RWPE1 (cell line): ENCODE data around the gene OST4.

Experiments
- CTCF ChIA-PET: fragments of 350-600 bp; sonication (Branson Sonifier 250); formaldehyde crosslinking; extraction: SDS; loops from one replicate; lab custom pipeline; 2021; lab: Yijun Ruan, JAX
- POLR2A ChIA-PET: fragments of 400-600 bp; formaldehyde crosslinking; extraction: SDS; loops from one replicate; lab custom pipeline; 2020; ENCODE audit warnings: antibody characterized with exemption; ENCODE audit not compliant: low non-redundant PET; lab: Yijun Ruan, JAX
- DNase-seq: peaks from one replicate; pipeline ENCODE4 v3.0.0; 2012; ENCODE audit warnings: low spot score
- H3K27ac ChIP-seq: fragments of 450-650 bp; 2 replicates; pipeline ENCODE4 v1.5.1; 2017
- CTCF ChIP-seq: fragments of 450-650 bp; conservative IDR thresholded peaks from 2 replicates; pipeline ENCODE4 v1.5.1; 2017; ENCODE audit warnings: low read depth, mild to moderate bottlenecking

OST4 gene

GRCh38 chr2:27093430-27094352, 22.2 kb upstream of the OST4 start:
- TF ChIP-seq CTCF = no peak
- no peak for DNase-seq
- ChIA-PET CTCF (interaction anchor here (1.1 kb wide), 1 partner anchor 186 kb away, joined by 3 read pairs; no protein-coding TSS in a partner anchor), POLR2A (no interaction called here)
- no peak overlapping the region for H3K27ac ChIP-seq

GRCh38 chr2:27092696-27093429, 21.4 kb upstream of the OST4 start:
- H3K27ac ChIP-seq = no peak overlapping the region
- POLR2A ChIA-PET = interaction anchor here (0.5 kb wide), 1 partner anchor 99 kb away, joined by 5 read pairs; no protein-coding TSS in a partner anchor
- no peak for TF ChIP-seq CTCF
- DNase-seq = no peak
- CTCF ChIA-PET = no interaction called here

- CTCF ChIA-PET = no interaction called here
- POLR2A ChIA-PET = no interaction called here
- no peak for TF ChIP-seq CTCF
- DNase-seq = no peak
- no peak overlapping the region for H3K27ac ChIP-seq
Observed at GRCh38 chr2:27091746-27092695, 20.6 kb upstream of the OST4 start.

GRCh38 chr2:27089111-27089954, 17.9 kb upstream of the OST4 start:
- H3K27ac ChIP-seq = no peak overlapping the region
- ChIA-PET CTCF (interaction anchor here (0.5 to 0.6 kb wide), 2 partner anchors 21 to 102 kb away, joined by 3 to 4 read pairs; no protein-coding TSS in a partner anchor), POLR2A (interaction anchor here (0.6 kb wide), 1 partner anchor 233 kb away, joined by 3 read pairs; no protein-coding TSS in a partner anchor)
- no peak for DNase-seq
- no peak for TF ChIP-seq CTCF

- POLR2A ChIA-PET = no interaction called here
- no peak for TF ChIP-seq CTCF
- CTCF ChIA-PET = interaction anchor here (0.5 to 1.5 kb wide), 4 partner anchors 21 to 268 kb away, joined by 3 to 5 read pairs (median 4); partner anchors contain the start of gene GTF3C2
- no peak for DNase-seq
- no peak overlapping the region for H3K27ac ChIP-seq
Observed at GRCh38 chr2:27088634-27089033, 17.2 kb upstream of the OST4 start.
